K562 (cell line): ENCODE results near the gene ZNF581. TPM values are rescaled to one million over a fixed set of nuclear protein-coding genes. Genes with fewer than 3 reads are reported as not detected.

Experiments
- MEF2D ChIP-seq: conservative IDR thresholded peaks from 2 replicates; pipeline ENCODE4 v1.6.1; 2016; ENCODE audit warnings: low read depth, missing genetic modification characterization, missing compliant biosample characterization
- SMARCE1 ChIP-seq: fragments of 450-650 bp; IDR thresholded peaks from 2 replicates; pipeline ENCODE4 v1.7.1; 2016; ENCODE audit warnings: mild to moderate bottlenecking
- YBX1 ChIP-seq: fragments of 450-650 bp; IDR thresholded peaks from 2 replicates; pipeline ENCODE4 v1.7.1; 2016; ENCODE audit warnings: mild to moderate bottlenecking
- ZBTB1 ChIP-seq: sonication (generic); formaldehyde crosslinking; IDR thresholded peaks from 2 replicates; pipeline ENCODE4 v1.8.1; 2023; ENCODE audit warnings: missing genetic modification reagents, low read depth, mild to moderate bottlenecking, borderline replicate concordance
- ZNF561 ChIP-seq: fragments of 450-650 bp; formaldehyde crosslinking; conservative IDR thresholded peaks from 2 replicates; pipeline ENCODE4 v1.4.0; 2020; ENCODE audit warnings: mild to moderate bottlenecking, moderate library complexity
- polyA plus RNA-seq, 8 experiments: library from polyadenylated mRNA; depleted of rRNA in 4 of 8; stranded (reverse) in 5 of 8; unstranded in 3 of 8; fragments of >200 nt; fragmentation: Nextera tagmentation in 2 of 8; fragmentation: Illumina TruSeq in 1 of 8; extraction: Ambion mirVana in 2 of 8; extraction: Trizol in 1 of 8; gene quantifications; 2 replicates each; pipeline versions ENCODE4 v1.2.1 to v1.2.3, GENCODE V29; 2011 to 2014; ENCODE audit warnings: inconsistent platforms in 1 of 8, missing spikeins in 1 of 8
- total RNA-seq, 7 experiments: library from RNA; depleted of rRNA in 6 of 7; stranded (reverse); fragments of >200 nt in 6 of 7; fragmentation: Illumina TruSeq in 2 of 7; extraction: Trizol in 2 of 7; gene quantifications; 2 replicates each; pipeline versions ENCODE4 v1.2.1 to v1.2.3, GENCODE V29; 2011 to 2021; ENCODE audit warnings: low replicate concordance in 1 of 7
- TF ChIP-seq, protein P1 (sequence below), 2 experiments: fragments of 450-650 bp in 1 of 2; sonication (generic) in 1 of 2; formaldehyde crosslinking in 1 of 2; IDR thresholded peaks in 1 of 2; conservative IDR thresholded peaks in 1 of 2; 2 replicates each; pipeline versions ENCODE4 v1.6.1 to v1.8.1; 2016 to 2023; ENCODE audit warnings: mild to moderate bottlenecking in 2 of 2, moderate library complexity in 2 of 2, inconsistent platforms in 1 of 2, missing genetic modification reagents in 1 of 2
- TF ChIP-seq, protein P2 (sequence below), 3 experiments: fragments of 200-800 bp in 1 of 3; sonication (Bioruptor generic) in 1 of 3; sonication (generic) in 1 of 3; formaldehyde crosslinking in 1 of 3; IDR thresholded peaks; 2 replicates each; pipeline versions ENCODE4 v1.6.1 to v1.8.0; 2016 to 2022; ENCODE audit warnings: mild to moderate bottlenecking in 2 of 3, missing compliant biosample characterization in 2 of 3, missing genetic modification characterization in 2 of 3, missing genetic modification reagents in 1 of 3
- TF ChIP-seq, protein P3 (sequence below): fragments of 450-650 bp; formaldehyde crosslinking; IDR thresholded peaks from 2 replicates; pipeline ENCODE4 v1.4.0; 2020; ENCODE audit warnings: mild to moderate bottlenecking, moderate library complexity
- TF ChIP-seq, protein P4 (sequence below), 2 experiments: fragments of 450-650 bp in 1 of 2; sonication (generic) in 1 of 2; formaldehyde crosslinking; conservative IDR thresholded peaks; 2 replicates each; pipeline versions ENCODE4 v1.4.0 to v1.8.1; 2020 to 2022; ENCODE audit warnings: mild to moderate bottlenecking in 1 of 2, missing genetic modification reagents in 1 of 2
- TF ChIP-seq, protein P5 (sequence below): fragments of 450-650 bp; formaldehyde crosslinking; IDR thresholded peaks from 2 replicates; pipeline ENCODE4 v1.4.0; 2020; ENCODE audit warnings: mild to moderate bottlenecking, moderate library complexity

Gene ZNF581
- total and polyA plus RNA-seq, 9 of the 15 experiments (the other 6 are each of a cell fraction or from before 2014, with no cell fraction given): 2.4 to 39.4 (median 15.4) TPM

DNA sequence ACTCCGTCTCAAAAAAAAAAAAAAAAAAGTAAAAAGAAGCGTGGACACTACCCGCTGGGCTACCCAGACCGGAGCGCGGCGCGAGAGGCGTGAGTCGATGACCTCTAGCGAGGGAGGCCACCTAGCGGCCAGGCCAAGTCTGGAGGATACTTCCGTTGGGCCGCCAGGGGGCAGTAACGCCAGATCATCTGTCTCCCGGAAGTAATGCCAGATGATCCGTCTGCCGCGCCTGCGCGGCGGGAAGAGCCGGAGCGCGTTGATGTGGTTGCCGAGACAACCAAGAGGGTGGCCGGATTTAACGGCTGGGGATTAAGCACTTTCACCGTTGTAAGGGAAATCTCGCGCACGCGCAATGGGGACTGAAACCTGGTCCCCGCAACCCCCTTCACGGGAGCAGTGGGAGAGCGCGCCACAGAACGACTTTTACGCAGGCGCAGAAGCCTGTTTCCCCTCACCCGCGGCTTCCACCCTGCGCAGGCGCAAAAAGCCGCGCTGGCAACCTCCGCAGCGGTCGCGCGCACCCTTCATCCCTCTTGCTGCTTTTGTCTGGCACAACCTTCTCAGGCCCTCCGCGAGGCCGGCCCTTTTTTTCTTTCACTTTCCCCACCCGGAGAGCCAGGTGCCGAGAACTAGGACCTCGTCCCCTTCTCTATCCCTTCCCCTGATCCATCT, 10.3 kb downstream of the ZNF581 start (continued):
- TF ChIP-seq MEF2D (0 out of 2 replicates have a peak, but pooled peaks have one; percentile 21), SMARCE1 (peak; percentile 67; the same call in 1 of the 2 replicates), ZBTB1 (CRISPR knock-in tag) (no peak), ZNF561 (CRISPR knock-in tag) (no peak), YBX1 (no peak)
- TF ChIP-seq, protein P1, sequence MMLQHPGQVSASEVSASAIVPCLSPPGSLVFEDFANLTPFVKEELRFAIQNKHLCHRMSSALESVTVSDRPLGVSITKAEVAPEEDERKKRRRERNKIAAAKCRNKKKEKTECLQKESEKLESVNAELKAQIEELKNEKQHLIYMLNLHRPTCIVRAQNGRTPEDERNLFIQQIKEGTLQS (IDR thresholded peaks at IDR 0.05): no peak; the same call in 1 of the 2 replicates
- TF ChIP-seq, protein P1 (CRISPR knock-in tag; conservative IDR thresholded peaks at IDR 0.05): no peak
- TF ChIP-seq, protein P2, sequence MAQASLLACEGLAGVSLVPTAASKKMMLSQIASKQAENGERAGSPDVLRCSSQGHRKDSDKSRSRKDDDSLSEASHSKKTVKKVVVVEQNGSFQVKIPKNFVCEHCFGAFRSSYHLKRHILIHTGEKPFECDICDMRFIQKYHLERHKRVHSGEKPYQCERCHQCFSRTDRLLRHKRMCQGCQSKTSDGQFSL (CRISPR knock-in tag; IDR thresholded peaks at IDR 0.05): peak; percentile 55; the same call in 1 of the 2 replicates
- TF ChIP-seq, protein P2 (tag; IDR thresholded peaks at IDR 0.05): no peak
- TF ChIP-seq, protein P3, sequence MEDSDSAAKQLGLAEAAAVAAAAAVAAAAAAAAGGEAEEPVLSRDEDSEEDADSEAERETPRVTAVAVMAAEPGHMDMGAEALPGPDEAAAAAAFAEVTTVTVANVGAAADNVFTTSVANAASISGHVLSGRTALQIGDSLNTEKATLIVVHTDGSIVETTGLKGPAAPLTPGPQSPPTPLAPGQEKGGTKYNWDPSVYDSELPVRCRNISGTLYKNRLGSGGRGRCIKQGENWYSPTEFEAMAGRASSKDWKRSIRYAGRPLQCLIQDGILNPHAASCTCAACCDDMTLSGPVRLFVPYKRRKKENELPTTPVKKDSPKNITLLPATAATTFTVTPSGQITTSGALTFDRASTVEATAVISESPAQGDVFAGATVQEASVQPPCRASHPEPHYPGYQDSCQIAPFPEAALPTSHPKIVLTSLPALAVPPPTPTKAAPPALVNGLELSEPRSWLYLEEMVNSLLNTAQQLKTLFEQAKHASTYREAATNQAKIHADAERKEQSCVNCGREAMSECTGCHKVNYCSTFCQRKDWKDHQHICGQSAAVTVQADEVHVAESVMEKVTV: no peak; the same call in 1 of the 2 replicates
- TF ChIP-seq, protein P4, sequence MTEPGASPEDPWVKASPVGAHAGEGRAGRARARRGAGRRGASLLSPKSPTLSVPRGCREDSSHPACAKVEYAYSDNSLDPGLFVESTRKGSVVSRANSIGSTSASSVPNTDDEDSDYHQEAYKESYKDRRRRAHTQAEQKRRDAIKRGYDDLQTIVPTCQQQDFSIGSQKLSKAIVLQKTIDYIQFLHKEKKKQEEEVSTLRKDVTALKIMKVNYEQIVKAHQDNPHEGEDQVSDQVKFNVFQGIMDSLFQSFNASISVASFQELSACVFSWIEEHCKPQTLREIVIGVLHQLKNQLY (CRISPR knock-in tag; conservative IDR thresholded peaks at IDR 0.05): no peak
- TF ChIP-seq, protein P5, sequence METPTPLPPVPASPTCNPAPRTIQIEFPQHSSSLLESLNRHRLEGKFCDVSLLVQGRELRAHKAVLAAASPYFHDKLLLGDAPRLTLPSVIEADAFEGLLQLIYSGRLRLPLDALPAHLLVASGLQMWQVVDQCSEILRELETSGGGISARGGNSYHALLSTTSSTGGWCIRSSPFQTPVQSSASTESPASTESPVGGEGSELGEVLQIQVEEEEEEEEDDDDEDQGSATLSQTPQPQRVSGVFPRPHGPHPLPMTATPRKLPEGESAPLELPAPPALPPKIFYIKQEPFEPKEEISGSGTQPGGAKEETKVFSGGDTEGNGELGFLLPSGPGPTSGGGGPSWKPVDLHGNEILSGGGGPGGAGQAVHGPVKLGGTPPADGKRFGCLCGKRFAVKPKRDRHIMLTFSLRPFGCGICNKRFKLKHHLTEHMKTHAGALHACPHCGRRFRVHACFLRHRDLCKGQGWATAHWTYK (CRISPR knock-in tag): peak; percentile 7; the same call in 1 of the 2 replicates
